ENCODE measurements around the gene MGME1.

MGME1 gene

DNA sequence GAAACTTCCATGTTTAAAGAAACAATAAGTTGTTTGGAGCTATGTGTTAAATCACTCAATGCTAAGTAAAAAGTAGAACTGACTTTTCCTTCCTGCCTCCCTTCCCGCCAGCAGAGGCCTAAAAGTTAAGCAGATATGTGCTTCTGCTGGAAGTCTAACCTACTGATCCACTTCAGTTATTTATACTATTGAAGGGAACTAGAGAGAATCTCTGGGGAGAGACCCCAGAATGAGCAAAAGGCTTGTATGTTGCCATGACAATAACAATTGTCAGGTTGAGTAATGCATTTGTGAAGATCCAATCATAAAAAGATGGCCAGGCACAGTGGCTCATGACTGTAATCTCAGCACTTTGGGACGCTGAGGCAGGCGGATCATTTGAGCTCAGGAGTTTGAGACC, 24.7 kb downstream of the MGME1 start:
- no peak for DNase-seq

DNA sequence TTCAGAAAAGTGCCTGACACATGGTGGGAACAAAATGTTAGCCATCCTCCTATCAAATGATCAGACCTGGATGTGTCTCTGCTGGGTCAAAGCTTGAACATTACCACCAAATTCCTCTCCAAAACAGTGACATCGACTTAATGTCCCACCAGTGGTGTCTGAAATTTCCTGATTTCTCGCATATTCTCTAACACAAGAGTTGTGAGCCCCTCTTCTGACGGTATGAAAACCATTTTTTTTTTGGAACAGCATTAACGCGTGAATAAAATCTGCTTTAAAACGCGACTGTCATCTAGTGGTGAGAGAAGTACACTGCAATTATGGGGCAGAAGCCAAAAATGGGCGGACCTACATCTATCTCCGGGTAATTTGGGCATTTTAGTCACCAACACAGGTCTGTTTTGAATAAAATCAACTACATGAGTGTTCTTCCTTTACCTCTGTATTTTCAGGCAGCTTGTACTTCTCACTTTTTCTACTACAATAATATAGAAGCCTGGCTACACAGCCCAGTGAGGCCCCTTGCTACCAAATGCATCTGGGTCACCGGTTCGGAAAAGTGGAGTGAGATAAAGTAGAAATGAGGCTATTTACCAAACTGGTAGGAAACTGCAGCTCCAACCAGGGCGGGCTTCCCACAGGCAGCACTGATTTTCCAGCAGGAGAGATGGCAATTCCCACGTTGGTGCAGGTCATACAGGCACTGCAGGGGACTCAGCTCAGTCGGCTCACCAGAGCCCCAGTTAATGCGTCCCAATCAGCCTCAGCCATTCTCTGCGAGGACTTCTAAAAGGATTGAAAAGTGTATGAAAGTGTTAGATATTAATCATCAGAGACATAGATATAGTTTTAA, 27.4 kb downstream of the MGME1 start:
- DNase-seq, result peak; percentile 65

DNA sequence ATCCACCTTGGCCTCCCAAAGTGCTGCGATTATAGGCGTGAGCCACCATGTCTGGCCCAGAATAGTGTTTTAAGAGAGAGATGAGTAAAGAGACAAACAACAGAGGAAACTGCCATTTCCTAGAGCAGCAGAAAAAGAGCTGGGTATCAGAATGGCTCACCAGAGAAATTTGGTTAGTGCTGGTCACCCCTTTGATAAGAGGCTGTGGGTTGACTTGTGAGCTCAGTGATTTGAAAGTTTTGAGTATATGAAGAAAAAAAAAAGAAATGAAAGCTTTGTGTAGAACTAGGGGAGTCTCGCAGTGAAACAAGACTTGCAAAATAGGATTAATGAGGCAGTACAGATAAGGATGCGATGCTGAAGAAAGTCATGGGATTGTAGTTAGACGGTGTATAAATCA, 29.6 kb downstream of the MGME1 start:
- no peak for DNase-seq

DNA sequence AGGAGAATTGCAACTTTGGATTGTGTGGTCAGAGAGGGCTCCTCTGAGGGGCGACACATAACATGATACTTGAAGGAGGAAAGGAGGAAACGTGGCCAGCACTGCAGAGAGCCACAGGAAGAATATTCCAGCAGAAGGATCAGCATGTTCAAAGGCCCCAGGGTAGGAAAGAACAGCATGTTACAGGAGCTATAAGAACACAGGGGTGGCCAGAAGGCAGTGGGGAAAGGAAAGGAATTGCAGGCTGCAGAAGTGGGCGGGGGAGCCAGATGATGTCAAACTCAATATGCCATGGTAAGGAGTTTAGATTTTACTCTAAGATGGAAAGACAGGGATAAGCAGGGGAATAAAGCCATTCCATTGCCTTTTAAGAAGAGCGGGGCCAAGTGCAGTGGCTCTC, 30.7 kb downstream of the MGME1 start:
- no peak for DNase-seq

DNA sequence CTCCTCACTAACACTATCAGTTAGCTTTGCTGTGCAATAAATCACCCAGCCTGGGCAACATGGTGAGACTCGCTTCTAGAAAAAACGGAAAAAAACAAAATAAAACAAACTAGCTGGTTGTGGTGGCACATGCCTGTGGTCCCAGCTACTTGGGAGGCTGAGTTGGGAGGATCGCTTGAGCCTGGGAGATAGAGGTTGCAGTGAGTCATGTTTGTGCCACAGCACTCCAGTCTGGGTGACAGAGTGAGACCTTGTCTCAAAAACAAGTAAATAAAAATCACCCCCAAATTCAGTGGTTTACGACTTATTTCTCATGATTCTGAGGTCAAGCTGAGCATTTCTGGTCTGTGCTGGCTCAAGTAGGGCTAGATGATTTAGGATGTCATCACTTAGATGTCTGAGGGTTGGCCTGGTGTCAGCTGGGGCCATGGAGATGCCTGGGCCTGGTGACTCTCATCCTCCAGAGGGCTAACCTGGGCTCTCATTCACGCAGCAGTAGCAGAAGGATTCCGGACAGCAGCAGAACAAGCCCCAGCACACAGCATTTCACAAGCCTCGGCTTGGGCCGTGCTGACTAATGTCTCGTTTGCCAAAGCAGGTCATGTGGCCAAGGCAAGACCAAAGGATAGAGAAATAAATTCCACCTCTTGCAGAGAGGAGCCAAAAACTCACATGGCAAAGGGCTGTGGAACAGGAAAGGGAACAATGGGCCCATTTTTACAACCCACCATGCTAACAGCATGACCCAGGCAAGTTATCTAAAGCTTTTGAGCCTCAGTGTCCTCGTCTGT, 32.5 kb downstream of the MGME1 start:
- DNase-seq, result no peak

DNA sequence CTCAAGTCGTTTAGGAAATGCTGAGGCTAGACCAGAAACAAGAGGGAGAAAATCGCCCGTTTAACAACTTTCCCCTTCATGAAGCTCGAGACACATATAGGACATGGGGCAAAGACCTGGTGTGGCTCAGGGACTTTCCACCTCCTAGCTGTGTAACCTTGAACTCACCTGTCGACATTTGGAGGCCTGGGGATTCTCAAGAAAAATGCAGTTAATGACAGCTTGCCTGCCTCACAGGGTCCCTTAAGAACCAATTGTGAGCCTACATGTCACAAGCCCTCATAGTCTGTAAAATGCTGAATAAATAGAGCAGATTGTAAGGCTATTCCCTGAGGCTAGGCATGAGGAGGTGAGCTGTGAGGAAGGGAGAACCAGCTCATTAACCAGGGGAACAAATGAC, 35.1 kb downstream of the MGME1 start:
- no peak for DNase-seq

DNA sequence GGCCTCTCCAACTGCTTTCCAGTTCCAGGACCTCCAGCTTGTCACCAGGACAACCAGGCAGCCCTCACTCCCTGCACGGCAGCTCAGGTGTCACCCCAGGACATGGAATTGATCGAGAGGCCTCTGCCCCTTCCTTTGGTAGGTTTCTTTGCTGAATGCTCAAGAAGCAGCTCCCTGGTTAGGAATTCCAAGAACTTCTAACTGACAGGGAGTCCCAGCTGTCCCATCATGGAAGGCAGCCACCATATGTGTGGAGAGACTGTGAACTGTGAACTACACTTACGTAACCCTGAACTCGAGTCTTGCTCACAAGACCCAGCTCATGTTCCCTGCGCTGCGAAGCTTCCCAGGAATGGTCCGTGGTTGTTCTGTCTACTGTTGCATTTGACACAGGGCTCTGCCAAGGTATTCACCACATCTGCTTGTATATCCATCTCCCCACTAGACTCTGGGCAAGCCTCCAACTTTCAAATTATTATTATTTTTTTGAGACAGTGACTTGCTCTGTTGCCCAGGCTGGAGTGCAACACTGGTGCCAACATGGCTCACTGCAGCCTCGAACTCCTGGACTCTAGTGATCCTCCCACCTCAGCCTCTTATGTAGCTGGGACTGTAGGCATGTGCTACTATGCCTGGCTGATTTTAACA, 35.7 kb downstream of the MGME1 start:
- DNase-seq, result no peak

DNA sequence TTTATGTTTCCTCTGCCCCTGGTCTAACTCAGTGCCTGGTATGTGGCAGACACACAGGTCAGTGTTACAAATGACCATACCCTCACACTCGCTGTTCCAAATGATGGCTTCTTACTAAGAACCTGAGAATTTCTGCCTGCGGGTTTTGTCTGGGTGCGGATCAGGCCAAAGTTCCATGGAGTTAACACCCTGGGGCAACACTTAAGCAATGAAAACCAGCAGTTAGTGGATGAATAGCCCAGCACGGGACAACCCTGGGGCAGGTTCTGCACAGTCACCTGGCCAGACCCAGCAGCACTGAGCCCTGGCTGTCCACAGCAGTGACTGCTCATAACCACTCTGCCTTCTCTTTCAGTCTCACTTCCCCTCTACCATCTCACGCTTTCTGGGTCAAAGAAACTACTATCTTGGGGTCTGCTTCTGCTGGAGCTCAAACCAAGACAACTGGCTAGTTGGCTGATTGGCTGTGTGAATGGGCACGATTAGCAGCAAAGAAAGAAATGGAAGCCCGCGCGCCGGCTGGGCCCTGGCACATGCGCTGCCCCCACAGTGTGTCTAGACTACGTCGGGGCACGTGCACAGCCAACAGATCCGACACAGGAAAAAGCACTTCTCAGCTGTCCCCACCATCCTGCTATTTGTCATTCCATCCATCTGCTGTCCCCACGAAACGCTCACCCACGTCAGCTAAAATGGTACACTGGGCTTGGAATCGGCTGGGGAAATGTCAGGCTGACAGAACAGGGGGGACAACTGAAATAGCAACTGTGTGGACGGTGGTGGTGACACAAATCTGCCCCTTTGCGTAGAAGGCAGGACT, 36.6 kb downstream of the MGME1 start:
- no peak for DNase-seq

DNA sequence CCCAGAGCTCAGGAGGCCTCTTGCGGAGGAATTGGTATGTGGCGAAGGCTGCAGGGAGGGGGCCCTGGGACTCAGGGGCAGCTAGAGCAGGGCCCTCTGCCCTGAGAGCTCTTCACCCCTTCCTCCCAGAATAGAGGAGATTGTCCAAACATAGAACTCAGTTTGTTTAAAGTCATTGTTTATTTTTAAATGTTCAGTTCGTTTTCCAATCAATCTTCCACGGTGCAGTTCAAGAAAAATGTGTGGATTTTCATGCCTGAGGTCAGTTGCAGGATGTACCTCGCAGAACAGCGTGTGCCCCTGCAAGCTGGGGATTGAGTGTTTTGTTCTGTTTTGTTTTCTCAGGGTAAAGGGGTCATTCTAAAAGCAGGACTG, 37.2 kb downstream of the MGME1 start:
- no peak for DNase-seq

DNA sequence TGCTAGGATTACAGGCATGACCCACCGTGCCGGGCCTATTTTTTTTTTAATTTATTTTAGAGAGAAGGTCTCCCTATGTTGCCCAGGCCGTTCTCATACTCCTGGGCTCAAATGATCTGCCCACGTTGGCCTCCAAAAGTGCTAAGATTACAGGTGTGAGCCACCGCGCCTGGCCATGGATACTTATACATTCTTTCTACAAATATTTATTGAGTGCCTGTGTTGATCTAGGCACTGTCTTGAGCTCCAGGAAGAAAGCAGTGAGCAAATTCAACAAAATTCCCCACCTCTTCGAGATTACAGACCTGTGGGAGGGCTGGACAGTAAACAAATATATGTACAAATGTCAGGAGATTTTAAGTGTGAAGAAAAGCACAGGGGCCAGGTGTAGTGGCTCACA, 37.9 kb downstream of the MGME1 start:
- DNase-seq, result no peak

DNA sequence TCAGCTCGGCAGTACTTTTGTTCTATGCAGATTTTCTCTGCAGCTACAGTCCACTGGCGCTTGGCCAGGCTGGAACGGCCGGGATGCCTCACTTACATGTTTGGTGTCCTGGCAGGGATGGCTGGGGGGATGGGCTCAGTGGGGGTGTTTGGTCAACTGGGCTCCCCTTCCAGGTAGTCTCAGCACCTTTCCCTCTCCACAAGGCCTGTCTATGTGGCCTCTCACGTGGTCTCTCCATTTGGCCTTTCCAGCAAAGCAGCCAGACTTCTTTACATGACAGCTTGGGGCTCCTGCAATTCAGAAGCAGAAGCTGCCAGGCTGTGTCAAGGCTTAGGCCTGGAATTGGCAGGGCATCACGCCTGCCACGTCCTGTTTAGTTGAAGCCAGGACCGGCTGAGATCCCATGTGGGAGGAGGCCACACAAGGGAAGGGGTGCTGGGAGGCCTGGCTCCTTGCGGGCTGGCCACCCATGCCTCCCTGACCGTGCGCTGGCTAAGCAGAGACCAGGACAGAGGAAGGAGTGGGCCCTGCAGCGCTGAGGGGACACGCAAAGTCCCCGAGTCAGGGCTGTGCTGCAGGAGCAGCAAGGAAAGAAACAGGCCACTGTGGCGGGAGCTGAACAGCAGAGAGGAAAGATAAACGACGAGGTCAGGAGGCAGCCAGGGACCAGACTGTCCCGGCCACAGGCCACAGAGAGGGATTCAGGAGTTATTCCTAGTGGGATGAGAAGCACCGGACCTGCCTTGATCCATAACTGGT, 38.9 kb downstream of the MGME1 start:
- no peak for DNase-seq

DNA sequence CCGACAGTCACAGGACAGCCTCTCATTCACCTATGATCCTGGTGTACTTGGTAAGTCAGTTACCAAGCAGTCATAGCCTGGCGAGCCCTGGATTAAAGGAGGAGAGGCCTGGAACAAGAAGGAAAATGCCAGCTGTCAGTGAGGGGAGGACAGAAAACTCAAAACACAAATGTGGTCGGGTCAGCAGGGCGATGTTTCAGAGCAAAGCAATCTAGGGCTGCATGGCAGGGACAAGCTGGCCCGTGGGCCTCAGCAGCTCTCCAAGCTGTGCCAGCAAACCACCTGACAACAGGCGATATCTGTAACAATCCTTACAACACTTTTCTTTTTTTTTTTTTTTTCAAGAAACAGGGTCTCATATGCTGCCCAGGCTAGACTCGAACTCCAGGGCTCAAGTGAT, 40.3 kb downstream of the MGME1 start:
- no peak for DNase-seq

DNA sequence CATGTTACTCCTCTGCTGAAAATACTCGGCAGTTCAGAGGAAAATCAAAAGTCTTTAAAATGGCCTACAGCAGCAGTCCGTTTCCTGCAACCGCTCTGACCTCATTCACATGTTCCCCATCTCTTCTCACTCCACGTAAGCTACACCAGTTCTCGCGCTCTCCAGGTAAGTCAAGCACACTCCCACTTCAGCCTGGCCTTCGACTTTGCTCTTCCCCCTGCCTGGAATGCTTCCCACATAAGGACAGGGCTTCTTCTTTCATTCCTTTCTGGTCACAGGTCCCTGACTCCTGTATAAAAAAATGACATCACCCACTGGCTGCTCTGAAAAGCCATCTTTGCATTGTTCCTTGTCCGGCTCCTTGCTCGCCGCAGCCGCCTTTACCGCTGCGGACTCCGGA, 42.7 kb downstream of the MGME1 start:
- DNase-seq, result no peak

DNA sequence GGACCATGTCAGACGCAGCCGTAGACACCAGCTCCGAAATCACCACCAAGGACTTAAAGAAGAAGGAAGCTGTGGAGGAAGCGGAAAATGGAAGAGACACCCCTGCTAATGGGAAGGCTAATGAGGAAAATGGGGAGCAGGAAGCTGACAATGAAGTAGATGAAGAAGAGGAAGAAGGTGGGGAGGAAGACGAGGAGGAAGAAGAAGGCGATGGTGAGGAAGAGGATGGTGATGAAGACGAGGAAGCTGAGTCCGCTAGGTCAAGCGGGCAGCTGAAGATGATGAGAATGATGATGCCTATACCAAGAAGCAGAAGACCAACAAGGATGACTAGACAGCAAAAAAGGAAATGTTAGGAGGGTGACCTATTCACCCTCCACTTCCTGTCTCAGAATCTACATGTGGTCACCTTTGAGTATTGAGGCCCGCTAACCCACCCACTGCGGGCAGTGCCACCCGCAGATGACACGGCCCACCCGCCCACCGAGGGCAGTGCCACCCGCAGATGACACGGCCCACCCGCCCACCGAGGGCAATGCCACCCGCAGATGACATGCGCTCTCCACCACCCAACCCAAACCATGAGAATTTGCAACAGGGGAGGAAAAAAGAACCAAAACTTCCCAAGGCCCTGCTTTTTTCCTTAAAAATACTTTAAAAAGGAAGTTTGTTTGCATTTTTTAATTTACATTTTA, 43.3 kb downstream of the MGME1 start:
- DNase-seq, result no peak

DNA sequence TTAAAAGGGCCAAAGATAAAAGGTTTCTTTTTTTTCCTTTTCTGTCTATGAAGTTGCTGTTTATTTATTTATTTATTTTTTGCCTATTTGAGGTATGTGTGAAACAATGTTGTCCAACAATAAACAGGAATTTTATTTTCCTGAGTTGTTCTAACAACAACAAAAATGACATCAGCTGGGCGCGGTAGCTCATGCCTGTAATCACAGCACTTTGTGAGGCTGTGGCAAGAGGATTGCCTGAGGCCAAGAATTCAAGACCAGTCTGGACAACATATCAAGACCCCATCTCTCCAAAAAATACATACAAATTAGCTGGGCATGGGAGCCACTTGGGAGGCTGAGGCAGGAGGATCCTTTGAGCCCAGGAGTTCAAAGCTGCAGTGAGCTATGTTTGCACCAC, 44.1 kb downstream of the MGME1 start:
- no peak for DNase-seq

DNA sequence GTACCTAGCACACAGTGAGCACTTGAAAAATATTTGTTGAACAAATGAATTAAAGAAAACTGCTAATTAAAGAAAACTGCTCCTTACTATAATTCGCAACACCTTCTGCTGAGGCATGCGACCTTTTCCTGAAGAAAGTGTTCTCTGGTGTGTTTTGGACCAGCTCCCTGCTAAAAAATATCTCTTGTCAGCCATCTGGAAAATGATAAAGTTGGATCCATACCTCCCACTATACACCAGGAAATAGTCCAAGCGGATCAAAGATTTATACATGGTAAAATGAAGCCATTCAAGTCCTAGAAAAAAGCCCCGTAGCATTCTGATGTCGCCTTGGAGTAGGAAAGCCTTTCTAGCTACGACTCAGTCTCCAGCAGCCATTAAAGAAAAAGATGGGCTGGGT, 45.6 kb downstream of the MGME1 start:
- no peak for DNase-seq

DNA sequence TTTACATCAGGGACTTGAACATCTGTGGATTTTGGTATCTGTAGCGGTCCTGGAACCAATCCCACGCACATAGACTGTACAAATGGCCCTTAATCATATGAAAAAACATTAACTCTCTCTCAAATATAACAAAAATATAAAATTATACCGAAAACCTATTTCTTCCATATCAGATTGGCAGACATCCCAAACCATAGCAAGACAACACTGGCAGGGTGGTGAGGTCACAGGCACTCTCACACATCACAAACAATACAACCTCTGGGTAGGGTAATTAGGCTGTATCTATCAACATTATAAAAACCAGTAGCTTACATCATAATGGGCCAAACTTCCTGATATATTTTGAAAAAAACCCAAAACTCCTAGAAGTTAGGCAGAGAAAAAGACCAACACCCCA, 48.0 kb downstream of the MGME1 start:
- no peak for DNase-seq

DNA sequence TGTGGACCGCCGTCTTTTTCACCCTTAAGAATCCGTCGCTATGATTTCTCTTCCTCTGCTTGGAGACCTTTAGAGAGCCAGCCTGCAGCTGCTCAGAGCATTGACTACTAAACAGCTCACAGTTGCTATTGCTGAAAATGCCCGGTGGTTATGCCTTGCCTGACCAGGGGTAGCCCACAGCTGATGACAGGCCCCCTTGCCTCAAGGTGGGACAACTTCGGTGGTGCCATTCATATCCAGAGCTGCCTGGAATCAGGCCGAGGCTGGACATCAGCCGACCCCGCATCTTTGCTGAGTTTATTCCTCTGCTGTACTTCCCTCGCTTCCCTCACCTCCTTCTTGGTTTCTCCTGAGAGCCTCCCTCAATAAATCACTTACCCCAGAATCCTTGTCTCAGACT, 49.3 kb downstream of the MGME1 start:
- DNase-seq, result no peak

DNA sequence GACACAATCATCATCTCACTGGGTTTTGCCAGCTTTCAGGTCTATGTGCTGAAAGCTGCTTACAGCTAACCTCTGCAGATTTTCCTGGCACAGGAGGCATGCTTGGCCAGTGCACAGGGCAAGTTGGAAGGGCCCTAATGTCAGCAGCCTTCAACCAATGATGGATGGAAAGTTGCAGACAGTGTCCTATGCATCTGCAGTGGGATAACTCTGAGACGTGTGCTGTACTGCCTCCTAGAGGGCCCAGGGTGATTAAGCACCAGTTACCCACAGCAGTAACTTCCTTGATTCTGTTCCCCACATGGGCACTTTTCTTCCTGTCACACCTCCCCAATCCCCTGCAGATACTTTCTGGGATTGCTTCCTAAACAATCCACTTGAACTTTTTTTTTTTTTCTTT, 50.2 kb downstream of the MGME1 start:
- DNase-seq, result no peak

DNA sequence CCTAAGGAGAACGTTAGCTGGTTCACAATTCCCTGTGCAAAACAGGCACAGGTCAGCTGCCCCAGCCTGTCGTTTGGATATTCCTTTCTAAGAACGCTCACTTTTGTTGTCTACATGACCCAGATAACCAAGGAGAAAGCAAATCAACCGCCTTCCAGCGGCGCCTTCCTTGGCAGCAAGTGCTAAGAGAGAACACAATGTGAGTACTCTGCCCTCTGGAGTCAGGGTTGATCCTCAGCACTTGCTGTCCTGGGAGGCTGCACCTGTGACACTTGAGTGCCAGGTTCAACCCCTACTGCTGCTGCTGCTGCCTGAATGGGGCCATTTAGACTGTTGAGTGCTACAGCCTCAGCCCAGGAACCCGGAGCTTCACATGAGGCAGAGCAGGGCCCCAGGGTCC, 52.1 kb downstream of the MGME1 start:
- no peak for DNase-seq

DNA sequence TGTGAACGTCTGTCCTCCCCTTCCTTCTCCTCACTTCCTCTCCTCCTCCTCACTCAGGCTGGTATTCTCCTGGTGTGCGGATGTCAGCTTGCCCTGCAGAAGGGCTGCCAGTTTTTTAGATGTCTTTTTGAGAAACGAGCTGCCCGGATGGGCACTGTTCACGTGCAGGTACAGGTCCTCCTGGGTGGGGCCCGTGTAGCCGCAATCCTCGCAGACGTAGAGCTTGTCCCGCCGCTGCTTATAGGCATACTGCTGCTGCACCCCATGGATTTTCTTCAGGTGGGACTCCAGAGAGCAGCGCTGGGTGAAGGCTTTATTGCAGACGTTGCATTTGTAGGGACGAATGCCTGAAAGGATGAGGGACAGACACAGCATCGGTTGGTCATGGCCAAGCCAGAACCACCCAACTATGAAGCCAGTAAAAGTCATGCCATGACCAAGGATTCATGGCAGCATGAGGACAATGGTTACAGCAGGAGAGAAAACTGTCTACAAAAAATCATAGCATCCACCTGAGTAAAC, 55.8 kb downstream of the MGME1 start:
- no peak for DNase-seq
